GM19397 (cell line): ENCODE results near the gene CREB3L1.
"Not testable (repeated sequence)": the region's sequence is repeated elsewhere in the genome, so short reads cannot be mapped to it uniquely, and the experiment has no call there.

ENCODE experiments used
- ATAC-seq: cut with Tn5 transposase; IDR thresholded peaks from one replicate; pipeline ENCODE4 v1.9.1; 2021; ENCODE audit warnings: mild to moderate bottlenecking, moderate library complexity; ENCODE audit not compliant: unreplicated experiment

Gene CREB3L1

GRCh38 chr11:46295312-46296058 is 18.0 kb downstream of the CREB3L1 start:
- peak; percentile 68 for ATAC-seq

DNA sequence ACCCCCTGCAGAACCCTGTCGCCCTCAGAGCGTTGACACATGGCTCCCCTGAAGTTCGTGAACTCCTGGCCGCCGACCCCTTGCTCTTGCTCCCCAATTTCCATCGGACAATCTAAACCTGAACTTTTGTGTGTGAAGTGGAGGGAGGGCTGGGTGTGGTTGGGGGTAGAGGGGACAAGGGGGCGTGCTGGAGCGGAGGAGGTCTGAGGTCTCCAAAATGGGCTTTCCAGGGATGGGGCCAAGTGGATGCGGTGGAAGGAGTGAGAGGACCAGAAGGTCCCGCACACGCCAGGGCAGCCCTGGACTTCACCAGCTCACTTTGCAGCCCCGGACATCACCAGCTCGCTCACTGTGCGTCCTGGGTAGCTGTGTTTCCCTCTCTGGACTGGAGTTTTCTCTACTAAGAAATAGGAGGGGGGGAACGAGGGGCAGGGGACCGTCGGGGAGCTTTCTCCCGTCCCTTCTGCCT is 18.6 kb downstream of the CREB3L1 start:
- no peak for ATAC-seq

- no peak for ATAC-seq
Observed at GRCh38 chr11:46296528-46297448, 19.3 kb downstream of the CREB3L1 start.

DNA sequence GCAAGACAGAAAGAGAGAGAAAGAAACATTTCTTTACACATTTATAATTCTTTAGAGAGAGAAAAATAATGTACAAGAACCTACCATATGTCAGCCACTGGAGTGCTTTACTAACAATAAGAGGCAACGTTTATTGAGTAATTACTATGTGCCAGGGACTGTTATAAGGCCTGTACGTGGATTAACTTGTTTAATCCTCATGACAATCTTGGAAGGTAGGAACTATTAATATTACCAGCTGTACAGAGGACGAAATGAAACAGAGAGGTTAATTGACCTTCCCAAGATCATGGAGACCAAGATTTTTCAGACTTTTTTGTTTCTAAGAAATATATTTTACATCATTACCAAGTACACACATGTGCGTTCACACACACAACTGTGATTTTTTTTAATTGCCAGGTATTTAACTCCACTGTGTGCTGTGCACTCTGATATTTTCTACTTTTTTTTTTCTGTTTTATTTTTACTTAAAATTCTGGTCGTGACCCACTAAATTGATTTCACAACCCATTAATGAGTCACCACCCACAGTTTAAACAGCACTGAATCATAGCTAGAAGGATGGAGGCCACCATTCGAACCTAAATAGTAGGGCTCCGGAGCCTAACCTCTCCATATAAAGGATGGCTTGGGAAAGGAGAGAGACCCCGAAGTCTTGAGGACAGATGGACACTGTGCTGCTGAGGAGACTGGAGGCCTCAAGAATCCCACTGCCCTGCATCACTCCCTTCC is 21.4 kb downstream of the CREB3L1 start:
- ATAC-seq = no peak

- ATAC-seq = no peak
Observed at GRCh38 chr11:46299451-46299961, 22.0 kb downstream of the CREB3L1 start.

GRCh38 chr11:46300270-46300669 is 22.8 kb downstream of the CREB3L1 start:
- no peak for ATAC-seq

- peak; percentile 81 for ATAC-seq
Observed at GRCh38 chr11:46302866-46303265, 25.4 kb downstream of the CREB3L1 start.

DNA sequence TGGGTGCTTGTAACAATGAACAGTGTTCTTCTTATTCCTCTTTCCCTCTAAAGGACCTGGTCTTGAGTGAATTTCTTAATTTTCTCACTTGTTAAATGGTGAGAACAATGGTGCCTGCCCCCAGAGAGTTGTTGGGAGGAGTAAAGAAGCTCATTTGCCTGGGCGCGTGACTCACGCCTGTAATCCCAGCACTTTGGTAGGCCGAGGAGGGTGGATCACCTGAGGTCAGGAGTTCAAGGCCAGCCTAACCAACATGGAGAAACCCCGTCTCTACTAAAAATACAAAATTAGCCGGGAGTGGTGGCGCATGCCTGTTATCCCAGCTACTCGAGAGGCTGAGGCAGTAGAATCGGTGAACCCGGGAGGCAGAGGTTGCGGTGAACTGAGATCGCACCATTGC is 26.6 kb downstream of the CREB3L1 start:
- not testable (repeated sequence) for ATAC-seq

- no peak for ATAC-seq
Observed at GRCh38 chr11:46304605-46305179, 27.2 kb downstream of the CREB3L1 start.

- ATAC-seq = no peak
Observed at GRCh38 chr11:46305295-46305694, 27.8 kb downstream of the CREB3L1 start.

DNA sequence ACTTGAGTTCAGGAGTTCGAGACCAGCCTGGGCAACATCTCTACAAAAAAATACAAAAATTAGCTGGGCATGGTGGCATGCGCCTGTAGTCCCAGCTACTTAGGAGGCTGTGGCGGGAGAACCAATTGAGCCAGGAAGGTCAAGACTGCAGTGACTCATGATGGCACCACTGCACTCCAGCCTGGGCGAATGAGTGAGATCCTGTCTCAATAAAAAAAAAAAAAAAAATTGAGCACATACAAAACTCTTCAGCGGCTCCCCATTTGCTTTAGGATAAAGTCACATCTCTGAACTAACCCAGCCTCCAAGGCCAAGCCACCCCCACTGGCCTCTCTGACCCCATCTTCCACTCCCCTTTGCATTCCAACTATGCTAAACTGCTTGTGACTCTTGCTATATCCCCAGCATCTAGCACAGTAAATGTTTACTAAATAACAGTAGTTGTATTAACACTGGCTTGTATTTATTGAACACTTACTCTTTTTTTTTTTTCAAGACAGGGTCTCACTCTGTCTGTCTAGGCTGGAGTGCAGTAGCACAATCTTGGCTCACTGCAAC is 28.9 kb downstream of the CREB3L1 start:
- ATAC-seq = no peak

DNA sequence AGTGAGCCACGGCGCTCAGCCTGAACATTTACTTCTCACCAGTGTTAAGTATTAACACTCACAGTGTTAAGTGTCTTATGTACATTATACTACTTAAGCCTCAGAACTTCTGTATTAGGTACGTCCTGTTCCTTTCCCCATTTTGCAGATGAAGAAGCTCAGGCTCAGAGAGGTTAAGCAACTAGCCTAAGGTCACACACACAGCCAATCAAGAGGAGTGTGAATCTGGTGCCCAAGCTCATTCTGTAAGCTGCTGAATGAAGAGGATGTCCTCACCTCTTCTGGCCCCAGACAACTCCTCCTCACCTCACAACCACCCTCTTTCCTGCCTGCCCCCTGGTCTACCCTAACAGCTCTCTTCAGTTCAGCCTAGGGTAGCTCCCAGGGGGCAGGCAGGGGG is 29.9 kb downstream of the CREB3L1 start:
- no peak for ATAC-seq

DNA sequence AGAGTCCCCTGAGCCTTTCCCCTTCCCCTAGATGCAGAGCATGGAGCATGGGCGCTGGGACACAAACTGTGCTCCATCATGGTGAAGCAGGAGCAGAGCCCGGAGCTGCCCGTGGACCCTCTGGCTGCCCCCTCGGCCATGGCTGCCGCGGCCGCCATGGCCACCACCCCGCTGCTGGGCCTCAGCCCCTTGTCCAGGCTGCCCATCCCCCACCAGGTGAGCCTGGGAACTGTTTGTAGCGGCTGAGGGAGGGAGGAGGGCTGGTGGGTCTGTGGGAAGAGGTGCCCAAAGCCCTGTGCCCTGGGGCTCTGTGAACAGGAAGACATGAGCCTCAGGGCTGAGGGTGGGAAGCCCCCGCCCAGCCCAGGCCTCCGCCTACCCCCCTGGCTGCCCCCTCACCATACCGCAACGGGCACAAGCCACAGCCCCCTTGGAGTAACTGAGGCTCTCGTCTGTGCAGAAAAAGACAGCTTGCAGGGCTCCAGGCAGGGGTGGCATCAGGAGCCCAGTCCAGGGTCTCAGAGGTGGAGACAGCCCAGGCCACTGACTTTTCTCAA is 30.4 kb downstream of the CREB3L1 start:
- no peak for ATAC-seq

GRCh38 chr11:46308631-46309419 is 31.4 kb downstream of the CREB3L1 start:
- ATAC-seq = peak; percentile 61

GRCh38 chr11:46309814-46310259 is 32.4 kb downstream of the CREB3L1 start:
- no peak for ATAC-seq

- no peak for ATAC-seq
Observed at GRCh38 chr11:46315033-46315738, 37.7 kb downstream of the CREB3L1 start.

GRCh38 chr11:46315783-46316563 is 38.5 kb downstream of the CREB3L1 start:
- ATAC-seq = no peak

DNA sequence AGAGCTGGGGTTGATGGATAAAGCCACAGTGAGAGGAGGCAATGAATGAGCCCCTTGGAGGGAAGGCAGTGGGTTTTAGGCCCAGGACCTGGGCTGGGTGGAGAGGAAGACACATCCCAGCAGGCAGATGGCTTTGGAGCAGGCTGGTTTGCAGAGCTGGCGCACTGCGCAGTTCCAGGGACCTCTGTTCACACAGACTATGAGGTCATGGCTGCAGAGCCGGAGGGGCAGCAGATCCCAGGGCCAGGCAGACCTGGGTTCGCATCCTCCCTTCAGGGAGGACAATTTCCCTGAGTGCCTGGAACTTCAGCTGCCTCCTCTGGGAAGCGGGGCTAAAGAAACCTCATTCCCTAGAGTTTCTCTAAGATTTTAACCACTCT is 41.6 kb downstream of the CREB3L1 start:
- ATAC-seq = no peak
